ENCODE results near the gene DYNC1LI1. TPM values are rescaled to one million over a fixed set of nuclear protein-coding genes. Genes with fewer than 3 reads are reported as not detected.

DYNC1LI1 gene
- total RNA-seq, 1 donor from 2014 or later, result 25.3 TPM

DNA sequence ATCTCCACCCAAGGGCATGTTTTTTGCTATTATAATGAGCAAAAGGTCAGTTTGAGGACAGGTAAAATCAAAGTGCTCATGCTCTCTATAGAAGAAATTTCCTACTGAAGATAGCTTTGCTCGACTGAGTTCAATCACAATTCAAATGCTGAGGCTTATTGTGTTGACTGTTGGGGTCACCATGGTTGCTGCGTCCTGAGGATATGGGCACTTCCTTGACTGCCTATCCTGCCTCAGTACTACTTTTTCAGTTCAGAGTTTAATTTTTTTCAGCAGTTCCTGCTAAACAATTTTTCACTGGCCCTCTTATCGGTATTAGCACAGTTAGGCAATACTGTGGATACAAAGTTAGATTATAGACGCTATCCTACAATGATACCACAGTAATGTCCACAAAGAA is 64.2 kb downstream of the DYNC1LI1 start:
- H3K27me3 ChIP-seq, result no peaks in the 10 kb centered on the region
- TF ChIP-seq POLR2AphosphoS5 (IDR thresholded peaks at IDR 0.05; ENCODE audit: insufficient read depth in 1 of 2, low read depth in 1 of 2) (no peak), POLR2A (IDR thresholded peaks at IDR 0.05) (no peak)
- TF ChIP-seq, protein P1, sequence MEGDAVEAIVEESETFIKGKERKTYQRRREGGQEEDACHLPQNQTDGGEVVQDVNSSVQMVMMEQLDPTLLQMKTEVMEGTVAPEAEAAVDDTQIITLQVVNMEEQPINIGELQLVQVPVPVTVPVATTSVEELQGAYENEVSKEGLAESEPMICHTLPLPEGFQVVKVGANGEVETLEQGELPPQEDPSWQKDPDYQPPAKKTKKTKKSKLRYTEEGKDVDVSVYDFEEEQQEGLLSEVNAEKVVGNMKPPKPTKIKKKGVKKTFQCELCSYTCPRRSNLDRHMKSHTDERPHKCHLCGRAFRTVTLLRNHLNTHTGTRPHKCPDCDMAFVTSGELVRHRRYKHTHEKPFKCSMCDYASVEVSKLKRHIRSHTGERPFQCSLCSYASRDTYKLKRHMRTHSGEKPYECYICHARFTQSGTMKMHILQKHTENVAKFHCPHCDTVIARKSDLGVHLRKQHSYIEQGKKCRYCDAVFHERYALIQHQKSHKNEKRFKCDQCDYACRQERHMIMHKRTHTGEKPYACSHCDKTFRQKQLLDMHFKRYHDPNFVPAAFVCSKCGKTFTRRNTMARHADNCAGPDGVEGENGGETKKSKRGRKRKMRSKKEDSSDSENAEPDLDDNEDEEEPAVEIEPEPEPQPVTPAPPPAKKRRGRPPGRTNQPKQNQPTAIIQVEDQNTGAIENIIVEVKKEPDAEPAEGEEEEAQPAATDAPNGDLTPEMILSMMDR (IDR thresholded peaks at IDR 0.05), result no peak
- intact Hi-C loops (cut with DNase I), result loop anchor here (5.0 kb wide), 1 partner anchor 161 kb away; no protein-coding TSS in a partner anchor

DNA sequence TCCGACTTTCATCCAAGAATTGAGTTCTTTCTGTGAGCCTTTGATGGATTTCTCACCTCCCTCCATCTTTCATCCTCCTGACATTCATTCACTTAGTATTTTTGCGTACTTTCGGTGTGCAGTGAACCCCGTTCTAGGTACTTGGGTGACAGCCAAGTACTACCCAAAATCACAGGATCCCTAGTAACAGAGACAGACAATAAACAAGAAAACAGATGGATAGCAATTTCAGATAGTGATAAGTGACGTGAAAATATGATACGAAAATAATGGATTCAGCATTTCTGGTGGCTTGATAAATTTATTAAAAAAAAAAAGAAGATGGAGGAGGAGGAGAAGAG is 67.7 kb downstream of the DYNC1LI1 start:
- intact Hi-C loops (cut with DNase I), result no loop called here
- Histone ChIP-seq H3K27me3 (no peaks in the 10 kb centered on the region), H3K4me3 (peak overlapping the region; percentile 74 to 92), H3K9me3 (no peaks in the 10 kb centered on the region), H3K4me1 (peaks cover 19% of the 10 kb centered on the region), H3K36me3 (no peaks in the 10 kb centered on the region), H3K27ac (peak overlapping the region; percentile 83)
- no peak for TF ChIP-seq POLR2A (IDR thresholded peaks at IDR 0.05)
- TF ChIP-seq POLR2AphosphoS5 (IDR thresholded peaks at IDR 0.05; ENCODE audit: insufficient read depth in 1 of 2, low read depth in 1 of 2), result no peak
- TF ChIP-seq, protein P1 (IDR thresholded peaks at IDR 0.05), result no peak
- no peak for DNase-seq (ENCODE audit: extremely low spot score in 2 of 2)

More for the DNA sequence above, 64.2 kb downstream of the DYNC1LI1 start:
- DNase-seq (ENCODE audit: extremely low spot score in 2 of 2), result no peak
- no peaks in the 10 kb centered on the region for H3K36me3 ChIP-seq
- no peak overlapping the region for H3K27ac ChIP-seq
- no peaks in the 10 kb centered on the region for H3K9me3 ChIP-seq
- H3K4me3 ChIP-seq, result no peak overlapping the region
- H3K4me1 ChIP-seq, result peaks cover 3% of the 10 kb centered on the region

DNA sequence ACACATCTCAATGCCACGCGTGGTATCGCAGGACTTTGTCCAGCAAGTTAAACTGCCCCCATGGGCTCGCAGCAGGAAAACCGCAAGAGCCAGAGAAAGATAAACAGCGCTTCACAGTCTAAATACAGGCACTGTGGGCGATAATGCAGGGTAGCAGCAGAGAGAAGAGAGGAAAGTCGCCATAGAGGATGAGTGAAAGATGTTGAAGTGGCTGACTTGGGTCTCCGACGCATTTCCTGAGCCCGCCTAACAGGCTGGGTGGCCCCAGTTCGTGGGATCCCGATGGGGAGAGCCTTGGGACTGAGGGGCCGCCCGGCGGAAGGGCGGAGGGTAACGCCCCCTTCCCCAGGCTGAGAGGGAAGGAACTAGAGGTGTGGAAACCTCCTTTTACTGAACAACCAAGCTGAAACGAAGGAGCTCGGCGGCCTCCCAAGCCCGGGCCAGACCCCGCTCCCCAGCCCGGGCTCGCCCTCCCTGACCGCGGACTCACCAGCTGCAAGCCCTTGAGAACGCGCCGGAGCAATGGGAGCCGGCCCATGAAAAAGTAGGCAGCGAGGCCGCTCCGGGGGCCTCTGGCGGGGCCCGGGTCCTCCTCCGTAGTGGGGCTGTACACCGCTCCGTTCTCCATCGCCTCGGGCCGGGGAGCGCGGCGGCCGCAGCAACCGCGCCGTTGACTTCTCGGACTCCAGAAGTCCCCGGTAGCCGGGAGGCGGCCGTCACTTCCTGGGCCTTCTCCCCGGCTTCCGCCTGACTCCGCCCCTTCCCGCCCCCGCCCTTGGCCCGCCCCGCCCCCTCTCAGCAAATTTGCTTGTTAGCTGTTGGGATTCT is 68.3 kb downstream of the DYNC1LI1 start, which contains the start of gene CMTM6:
Gene CMTM6 (minus strand): TSS at position 735 of the 828 bp plus-strand sequence. CDS start 107 bp downstream, at position 628.
- H3K4me1 ChIP-seq, result peaks cover 19% of the 10 kb centered on the region
- no peaks in the 10 kb centered on the region for H3K27me3 ChIP-seq
- H3K27ac ChIP-seq, result peak within 1 kb of the TSS; percentile 83
- H3K4me3 ChIP-seq, result peak within 1 kb of the TSS; percentile 74 to 92
- TF ChIP-seq, protein P1 (IDR thresholded peaks at IDR 0.05), result no peak
- TF ChIP-seq POLR2AphosphoS5 (IDR thresholded peaks at IDR 0.05; ENCODE audit: insufficient read depth in 1 of 2, low read depth in 1 of 2), result peak in 1 of 2 donors; percentile 90
- TF ChIP-seq POLR2A (IDR thresholded peaks at IDR 0.05), result peak in 1 of 2 donors; percentile 48
- peak in 1 of 2 donors; percentile 89 for DNase-seq (ENCODE audit: extremely low spot score in 2 of 2)
- intact Hi-C loops (cut with DNase I), result no loop called here
- no peaks in the 10 kb centered on the region for H3K9me3 ChIP-seq
- H3K36me3 ChIP-seq, result no peaks in the 10 kb centered on the region

DNA sequence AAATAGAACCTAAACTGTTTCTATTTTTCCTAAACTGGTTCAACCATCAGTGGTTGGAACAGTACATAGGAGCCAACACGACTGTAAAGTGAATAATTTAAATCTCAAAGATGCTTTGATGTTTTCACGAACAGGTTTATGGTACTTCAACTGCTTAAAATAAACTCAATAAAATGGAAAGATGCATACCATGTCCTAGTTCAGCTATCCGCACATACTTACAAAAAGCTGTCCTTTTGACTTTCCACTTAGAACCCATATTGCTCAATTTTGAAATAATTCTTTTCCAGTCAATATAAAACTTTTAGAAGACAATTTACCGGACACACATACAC is 68.9 kb downstream of the DYNC1LI1 start:
- Histone ChIP-seq H3K27ac (peak overlapping the region; percentile 83), H3K36me3 (no peaks in the 10 kb centered on the region), H3K4me3 (peak overlapping the region; percentile 74 to 92), H3K4me1 (peaks cover 19% of the 10 kb centered on the region), H3K27me3 (no peaks in the 10 kb centered on the region), H3K9me3 (no peaks in the 10 kb centered on the region)
- no peak for DNase-seq (ENCODE audit: extremely low spot score in 2 of 2)
- TF ChIP-seq POLR2A (IDR thresholded peaks at IDR 0.05), result no peak
- no peak for TF ChIP-seq POLR2AphosphoS5 (IDR thresholded peaks at IDR 0.05; ENCODE audit: insufficient read depth in 1 of 2, low read depth in 1 of 2)
- TF ChIP-seq, protein P1 (IDR thresholded peaks at IDR 0.05), result no peak
- intact Hi-C loops (cut with DNase I), result no loop called here
